Dedifferentiated amniotic fluid mesenchymal stem cell (primary cell): Measurements from ENCODE around the gene SMIM26.

Experiments
- DNase-seq: peaks from one replicate; pipeline ENCODE4 v3.0.0-alpha.2; 2016; ENCODE audit errors: extremely low spot score

Gene SMIM26

DNA sequence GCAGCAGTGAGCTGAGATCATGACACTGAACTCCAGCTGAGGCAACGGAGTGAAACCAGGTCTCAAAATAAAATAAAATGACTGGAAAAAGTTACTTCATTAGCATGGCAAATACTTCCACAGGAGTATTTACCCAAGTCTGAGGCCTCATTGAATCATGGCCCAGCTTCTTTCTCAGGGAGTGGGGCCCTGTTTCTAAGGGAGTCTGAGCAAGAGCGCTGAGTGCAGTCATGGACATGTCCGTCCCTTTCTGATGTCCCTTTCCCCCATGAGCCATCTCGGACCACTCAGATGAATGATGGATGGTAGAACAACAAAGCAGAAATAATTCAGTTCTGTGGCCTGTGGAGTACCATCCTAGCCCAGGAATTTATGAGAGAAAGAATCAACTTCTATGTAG lies 12.8 kb downstream of the SMIM26 start:
- DNase-seq: no peak

DNA sequence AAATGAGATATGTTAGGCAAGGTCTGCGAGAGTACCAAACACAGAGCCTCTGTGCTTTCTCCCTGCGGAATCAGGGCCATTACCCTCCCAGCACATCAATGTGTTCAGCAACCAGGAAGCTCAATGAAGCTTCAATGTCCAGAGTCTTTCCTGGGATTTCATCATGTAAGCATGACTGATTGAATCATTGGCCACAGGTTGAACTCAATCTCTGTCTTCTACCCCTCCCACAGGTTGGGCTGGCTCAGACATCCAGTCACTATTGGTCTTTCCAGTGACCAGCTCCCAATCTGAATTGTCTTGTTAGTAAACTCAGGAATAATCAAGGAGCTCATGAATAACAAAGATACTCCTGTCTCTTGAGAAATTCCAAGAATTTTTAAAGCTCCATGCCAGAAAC lies 17.9 kb downstream of the SMIM26 start:
- DNase-seq: peak; percentile 76

- peak; percentile 89 for DNase-seq
Measured at GRCh38 chr20:18587665-18588573, 20.7 kb downstream of the SMIM26 start, which contains the start of gene DTD1. Gene DTD1 (plus strand): TSS chr20:18588054. CDS start chr20:18588073, 19 bp downstream.

- DNase-seq: no peak
Measured at GRCh38 chr20:18588574-18588933, 21.3 kb downstream of the SMIM26 start.

GRCh38 chr20:18589941-18590674 lies 22.9 kb downstream of the SMIM26 start:
- no peak for DNase-seq

- no peak for DNase-seq
Measured at GRCh38 chr20:18596270-18596669, 29.0 kb downstream of the SMIM26 start.

GRCh38 chr20:18609741-18610140 lies 42.5 kb downstream of the SMIM26 start:
- DNase-seq: no peak

DNA sequence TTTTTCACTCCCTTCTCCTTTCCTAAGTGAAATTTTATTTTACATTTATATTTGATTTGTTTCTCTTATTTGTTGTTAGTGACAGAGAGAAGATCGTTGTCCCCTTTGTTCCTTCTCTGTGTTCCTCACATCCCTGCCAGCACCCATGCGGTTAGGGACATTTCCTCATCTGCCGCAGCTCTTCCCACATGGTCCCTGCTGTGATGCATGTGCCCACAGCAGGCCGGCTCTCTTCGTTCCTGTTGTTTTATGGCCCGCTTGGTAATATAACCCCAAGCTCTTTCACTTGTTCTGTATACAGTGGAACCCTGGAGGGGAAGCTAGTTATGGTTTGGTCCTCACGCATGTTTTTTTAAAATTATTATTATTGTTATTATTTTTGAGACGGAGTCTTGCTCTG lies 44.3 kb downstream of the SMIM26 start:
- no peak for DNase-seq

GRCh38 chr20:18613553-18613952 lies 46.3 kb downstream of the SMIM26 start:
- no peak for DNase-seq

- DNase-seq: no peak
Measured at GRCh38 chr20:18614244-18614643, 47.0 kb downstream of the SMIM26 start.

- no peak for DNase-seq
Measured at GRCh38 chr20:18615020-18615650, 47.9 kb downstream of the SMIM26 start.
